GM12874 (cell line): Measurements from ENCODE around the gene SLC35F3.
A peak's percentile ranks its signal among the peaks of the same experiment; 100 is the strongest.

ENCODE experiments used
- CTCF ChIP-seq: IDR thresholded peaks from 2 replicates; pipeline ENCODE4 v1.5.1; 2011; ENCODE audit warnings: low read depth, mild to moderate bottlenecking, control low read depth, low read length, moderate library complexity; ENCODE audit not compliant: insufficient read depth

The SLC35F3 gene

GRCh38 chr1:234119431-234119830 is 215.0 kb downstream of the SLC35F3 start:
- no peak for TF ChIP-seq CTCF

DNA sequence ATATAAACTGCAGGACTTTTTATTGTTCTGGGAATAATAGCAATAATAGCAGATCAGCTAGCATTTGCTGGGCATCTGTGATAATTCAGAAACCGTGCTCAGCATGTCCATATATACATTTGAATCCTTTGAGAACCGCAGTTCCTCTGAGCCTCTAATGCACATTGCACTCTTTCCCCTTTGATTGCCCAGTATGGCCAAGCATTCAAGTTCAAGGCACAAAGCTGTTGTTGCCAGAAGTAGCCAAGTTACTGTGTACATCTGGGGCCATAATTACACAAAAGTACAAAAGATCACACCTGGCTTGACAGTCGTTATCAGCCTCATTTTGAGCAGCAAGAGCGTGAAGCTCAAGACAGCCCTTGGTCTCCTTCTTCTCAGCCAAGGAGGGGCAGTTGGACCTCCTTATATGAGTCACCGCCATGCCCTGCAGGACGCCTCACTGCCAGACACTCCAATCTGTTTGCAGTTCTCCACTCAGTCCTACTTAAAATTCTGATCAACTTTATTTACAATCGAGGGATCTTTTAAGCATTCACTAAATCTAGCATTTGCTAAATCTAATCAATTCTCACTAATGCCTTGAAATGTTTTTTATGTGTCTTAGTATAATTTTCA is 216.0 kb downstream of the SLC35F3 start:
- TF ChIP-seq CTCF: no peak

- no peak for TF ChIP-seq CTCF
Observed at GRCh38 chr1:234123867-234124266, 219.4 kb downstream of the SLC35F3 start.

GRCh38 chr1:234125283-234125682 is 220.8 kb downstream of the SLC35F3 start:
- peak; percentile 72 for TF ChIP-seq CTCF

GRCh38 chr1:234125714-234126113 is 221.2 kb downstream of the SLC35F3 start:
- no peak for TF ChIP-seq CTCF

DNA sequence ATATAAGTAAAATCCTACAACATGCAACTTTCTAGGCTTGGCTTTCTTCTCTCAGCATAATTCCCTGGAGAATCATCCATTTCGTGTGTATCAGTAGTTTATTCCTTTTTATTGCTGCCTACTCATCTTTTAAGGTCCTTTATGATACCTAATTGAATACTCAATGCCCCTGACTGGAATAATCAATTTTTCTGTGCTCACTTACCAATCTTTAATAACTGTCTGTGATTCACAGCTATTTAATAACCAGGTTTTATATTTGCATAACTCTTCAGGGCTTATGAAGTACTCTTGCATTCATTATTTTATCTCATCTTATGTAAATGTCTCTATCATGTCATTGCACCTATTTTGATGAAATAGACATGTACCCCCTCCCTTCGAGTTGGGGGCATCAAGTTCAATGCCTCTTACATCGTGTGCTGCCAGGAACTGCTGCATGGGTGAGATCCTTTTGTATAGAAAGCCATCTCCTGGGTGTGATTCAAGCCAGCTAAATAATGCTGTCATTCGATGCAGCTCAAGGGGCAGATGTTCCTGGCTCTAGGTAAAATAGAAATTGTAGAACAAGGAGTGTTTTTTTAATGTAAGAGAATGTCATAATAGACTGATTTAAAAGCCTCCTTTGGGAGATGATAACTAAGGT is 222.7 kb downstream of the SLC35F3 start:
- TF ChIP-seq CTCF: no peak

GRCh38 chr1:234132795-234133194 is 228.3 kb downstream of the SLC35F3 start:
- no peak for TF ChIP-seq CTCF
